WTC11 (cell line): ENCODE data around the gene RAD50. TPM values are rescaled to one million over a fixed set of nuclear protein-coding genes. Genes with fewer than 3 reads are reported as not detected.

ENCODE experiments used
- ATAC-seq: fragments of 200-7000 bp; cut with Tn5 transposase; 2 replicates; pipeline ENCODE4 v1.10.0; 2021; ENCODE audit warnings: mild to moderate bottlenecking, moderate library complexity
- Bru-seq: library from RNA; stranded (reverse); fragments of 400-500 nt; gene quantifications from one replicate; lab custom pipeline; 2021; lab: Mats Ljungman, UMichigan
- CTCF ChIA-PET: fragments of 300-600 bp; sonication (Branson Sonifier 250); formaldehyde crosslinking; loops from one replicate; lab custom pipeline; 2021; ENCODE audit warnings: antibody characterized with exemption; lab: Charles Lee
- POLR2A ChIA-PET: fragments of 350-600 bp; sonication (Branson Sonifier 250); formaldehyde crosslinking; loops from one replicate; lab custom pipeline; 2021; ENCODE audit warnings: antibody characterized with exemption; lab: Charles Lee
- DNase-seq: peaks from one replicate; pipeline ENCODE4 v3.0.0; 2021; ENCODE audit warnings: low spot score
- H3K27ac Mint-ChIP-seq: 2 replicates; pipeline ENCODE4 v1.8.0; 2021; ENCODE audit warnings: mixed read lengths
- H3K27me3 Mint-ChIP-seq: 2 replicates; pipeline ENCODE4 v1.8.0; 2021; ENCODE audit warnings: low read depth, mild to moderate bottlenecking, moderate library complexity, mixed read lengths
- H3K36me3 Mint-ChIP-seq: 2 replicates; pipeline ENCODE4 v1.8.0; 2021; ENCODE audit warnings: mixed read lengths
- H3K4me1 Mint-ChIP-seq: 2 replicates; pipeline ENCODE4 v1.8.0; 2022; ENCODE audit warnings: mixed read lengths
- H3K4me3 Mint-ChIP-seq: 2 replicates; pipeline ENCODE4 v1.8.0; 2021; ENCODE audit warnings: mild to moderate bottlenecking, moderate library complexity, mixed read lengths
- H3K9me3 Mint-ChIP-seq: 2 replicates; pipeline ENCODE4 v1.8.0; 2021; ENCODE audit warnings: mixed read lengths
- FOXP1 ChIP-seq: sonication (generic); formaldehyde crosslinking; IDR thresholded peaks from 2 replicates; pipeline ENCODE4 v1.8.0; 2022; ENCODE audit warnings: missing genetic modification reagents, mild to moderate bottlenecking, moderate library complexity, borderline replicate concordance
- GTF2I ChIP-seq: fragments of 250-450 bp; sonication (Bioruptor Pico); conservative IDR thresholded peaks from 2 replicates; pipeline ENCODE4 v1.4.0; 2021; ENCODE audit warnings: mild to moderate bottlenecking
- JUN ChIP-seq: sonication (generic); formaldehyde crosslinking; IDR thresholded peaks from 2 replicates; pipeline ENCODE4 v1.8.0; 2023; ENCODE audit warnings: mild to moderate bottlenecking, missing genetic modification reagents
- KAT7 ChIP-seq: sonication (generic); formaldehyde crosslinking; IDR thresholded peaks from 2 replicates; pipeline ENCODE4 v1.8.1; 2023; ENCODE audit warnings: missing genetic modification reagents, mild to moderate bottlenecking, borderline replicate concordance
- NFATC4 ChIP-seq: fragments of 250-450 bp; sonication (Bioruptor Pico); IDR thresholded peaks from 2 replicates; pipeline ENCODE4 v1.9.0; 2021; ENCODE audit warnings: mild to moderate bottlenecking
- NFYB ChIP-seq: sonication (generic); formaldehyde crosslinking; conservative IDR thresholded peaks from 2 replicates; pipeline ENCODE4 v1.8.0; 2022; ENCODE audit warnings: low read depth, missing genetic modification reagents
- NR1H2 ChIP-seq: sonication (generic); formaldehyde crosslinking; IDR thresholded peaks from 2 replicates; pipeline ENCODE4 v1.9.0; 2021; ENCODE audit warnings: mild to moderate bottlenecking, moderate library complexity, missing genetic modification reagents
- NR3C1 ChIP-seq: sonication (generic); formaldehyde crosslinking; conservative IDR thresholded peaks from 2 replicates; pipeline ENCODE4 v1.8.1; 2023; ENCODE audit warnings: low read depth, mild to moderate bottlenecking, missing genetic modification reagents
- OVOL2 ChIP-seq: fragments of 250-450 bp; sonication (Bioruptor Pico); IDR thresholded peaks from 2 replicates; pipeline ENCODE4 v1.9.0; 2021; ENCODE audit warnings: mild to moderate bottlenecking, borderline replicate concordance
- SMAD3 ChIP-seq: sonication (generic); formaldehyde crosslinking; IDR thresholded peaks from 2 replicates; pipeline ENCODE4 v1.8.0; 2022; ENCODE audit warnings: missing genetic modification reagents, mild to moderate bottlenecking, borderline replicate concordance
- ZNF396 ChIP-seq: fragments of 250-450 bp; sonication (Bioruptor Pico); IDR thresholded peaks from 2 replicates; pipeline ENCODE4 v1.8.0; 2021; ENCODE audit warnings: mild to moderate bottlenecking, moderate library complexity, borderline replicate concordance
- long read RNA-seq, 3 experiments: library from RNA in 1 of 3; library from capped mRNA in 1 of 3; library from polyadenylated mRNA in 1 of 3; unstranded in 2 of 3; stranded (forward) in 1 of 3; transcript quantifications; one replicate each; pipeline ENCODE4 v2.0.0, GENCODE V29; 2021
- total RNA-seq: library from RNA; stranded (reverse); gene quantifications from 3 replicates; pipeline ENCODE4 v1.2.3, GENCODE V29; 2021
- TF ChIP-seq, protein P1 (sequence below): fragments of 200-600 bp; IDR thresholded peaks from 2 replicates; pipeline ENCODE4 v1.8.0; 2022; ENCODE audit warnings: antibody characterized with exemption
- TF ChIP-seq, protein P2 (sequence below): sonication (generic); formaldehyde crosslinking; IDR thresholded peaks from 2 replicates; pipeline ENCODE4 v1.8.0; 2022; ENCODE audit warnings: missing genetic modification reagents
- TF ChIP-seq, protein P3 (sequence below): sonication (generic); formaldehyde crosslinking; IDR thresholded peaks from 2 replicates; pipeline ENCODE4 v1.8.1; 2023; ENCODE audit warnings: mild to moderate bottlenecking, moderate library complexity, missing genetic modification reagents
- TF ChIP-seq, protein P4 (sequence below): fragments of 250-450 bp; sonication (Bioruptor Pico); IDR thresholded peaks from 2 replicates; pipeline ENCODE4 v1.8.0; 2021; ENCODE audit warnings: mild to moderate bottlenecking
- TF ChIP-seq, protein P5 (sequence below): sonication (generic); formaldehyde crosslinking; IDR thresholded peaks from 2 replicates; pipeline ENCODE4 v1.8.1; 2023; ENCODE audit warnings: mild to moderate bottlenecking, missing genetic modification reagents, moderate library complexity
- TF ChIP-seq, protein P6 (sequence below): sonication (generic); formaldehyde crosslinking; IDR thresholded peaks from 2 replicates; pipeline ENCODE4 v1.8.0; 2022; ENCODE audit warnings: mild to moderate bottlenecking, missing genetic modification reagents
- TF ChIP-seq, protein P7 (sequence below): sonication (generic); formaldehyde crosslinking; conservative IDR thresholded peaks from 2 replicates; pipeline ENCODE4 v1.8.1; 2023; ENCODE audit warnings: mild to moderate bottlenecking, low read depth, missing genetic modification reagents, moderate library complexity
- TF ChIP-seq, protein P8 (sequence below): sonication (generic); formaldehyde crosslinking; IDR thresholded peaks from 2 replicates; pipeline ENCODE4 v1.8.0; 2022; ENCODE audit warnings: mild to moderate bottlenecking, missing genetic modification reagents

RAD50 gene
- total RNA-seq: 31.1 to 37.7 TPM (median 36.9 TPM) in 3 replicates
- Bru-seq, nascent RNA: percentile 91 among the genes with signal in this experiment
- long read RNA-seq, experiment 1, full-length matches to known transcripts: 77 of 130 reads
- long read RNA-seq, experiment 1, partial matches to known transcripts: 33 of 130 reads
- long read RNA-seq, experiment 1, other reads (novel, unspliced or antisense): 20 of 130 reads
- long read RNA-seq, experiment 2, partial matches to known transcripts: 16 of 43 reads
- long read RNA-seq, experiment 2, other reads (novel, unspliced or antisense): 27 of 43 reads
- long read RNA-seq, experiment 3, full-length matches to known transcripts: 1 of 23 reads
- long read RNA-seq, experiment 3, partial matches to known transcripts: 16 of 23 reads
- long read RNA-seq, experiment 3, other reads (novel, unspliced or antisense): 6 of 23 reads

DNA sequence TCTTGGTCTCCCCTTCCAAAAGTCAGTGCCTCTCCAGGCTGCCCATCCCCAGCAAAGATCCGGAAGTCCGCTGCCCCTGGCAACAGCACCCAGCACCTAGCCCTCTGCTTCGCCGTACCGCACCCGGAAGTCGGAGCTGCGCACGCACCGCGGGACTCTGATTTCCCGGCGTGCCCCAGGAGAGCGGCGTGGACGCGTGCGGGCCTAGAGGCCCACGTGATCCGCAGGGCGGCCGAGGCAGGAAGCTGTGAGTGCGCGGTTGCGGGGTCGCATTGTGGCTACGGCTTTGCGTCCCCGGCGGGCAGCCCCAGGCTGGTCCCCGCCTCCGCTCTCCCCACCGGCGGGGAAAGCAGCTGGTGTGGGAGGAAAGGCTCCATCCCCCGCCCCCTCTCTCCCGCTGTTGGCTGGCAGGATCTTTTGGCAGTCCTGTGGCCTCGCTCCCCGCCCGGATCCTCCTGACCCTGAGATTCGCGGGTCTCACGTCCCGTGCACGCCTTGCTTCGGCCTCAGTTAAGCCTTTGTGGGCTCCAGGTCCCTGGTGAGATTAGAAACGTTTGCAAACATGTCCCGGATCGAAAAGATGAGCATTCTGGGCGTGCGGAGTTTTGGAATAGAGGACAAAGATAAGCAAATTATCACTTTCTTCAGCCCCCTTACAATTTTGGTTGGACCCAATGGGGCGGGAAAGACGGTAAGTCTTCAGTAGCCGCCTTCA lies at the start of gene RAD50:
Gene RAD50 (plus strand): TSS at position 215 of the 715 bp plus-strand sequence. CDS start 348 bp downstream, at position 563.
- no peaks in the 10 kb centered on the region for H3K27me3 Mint-ChIP-seq
- ChIA-PET CTCF (interaction anchor here (1.4 kb wide), 1 partner anchor 30 kb away, joined by 9 read pairs; no protein-coding TSS in a partner anchor), POLR2A (interaction anchor here (1.3 kb wide), 1 partner anchor 309 kb away, joined by 3 read pairs; no protein-coding TSS in a partner anchor)
- peaks cover 16% of the 10 kb centered on the region for H3K4me1 Mint-ChIP-seq
- H3K9me3 Mint-ChIP-seq: peaks cover 17% of the 10 kb centered on the region; the same call in 1 of the 2 replicates
- ATAC-seq: peak; percentile 91
- peak within 1 kb of the TSS; percentile 95 for H3K4me3 Mint-ChIP-seq
- peak within 1 kb of the TSS; percentile 80 for H3K27ac Mint-ChIP-seq
- no peaks in the 10 kb centered on the region; the same call in 1 of the 2 replicates for H3K36me3 Mint-ChIP-seq
- DNase-seq: peak; percentile 81
- TF ChIP-seq FOXP1 (CRISPR knock-in tag) (peak; percentile 98), JUN (CRISPR knock-in tag) (no peak), NFATC4 (CRISPR knock-in tag) (no peak), KAT7 (peak; percentile 97), NFYB (CRISPR knock-in tag) (no peak), SMAD3 (CRISPR knock-in tag) (peak; percentile 89), ZNF396 (no peak), NR3C1 (CRISPR knock-in tag) (0 out of 2 replicates have a peak, but pooled peaks have one; percentile 88), NR1H2 (CRISPR knock-in tag) (0 out of 2 replicates have a peak, but pooled peaks have one; percentile 70), GTF2I (CRISPR knock-in tag) (no peak), OVOL2 (CRISPR knock-in tag) (no peak)
- TF ChIP-seq, protein P1, sequence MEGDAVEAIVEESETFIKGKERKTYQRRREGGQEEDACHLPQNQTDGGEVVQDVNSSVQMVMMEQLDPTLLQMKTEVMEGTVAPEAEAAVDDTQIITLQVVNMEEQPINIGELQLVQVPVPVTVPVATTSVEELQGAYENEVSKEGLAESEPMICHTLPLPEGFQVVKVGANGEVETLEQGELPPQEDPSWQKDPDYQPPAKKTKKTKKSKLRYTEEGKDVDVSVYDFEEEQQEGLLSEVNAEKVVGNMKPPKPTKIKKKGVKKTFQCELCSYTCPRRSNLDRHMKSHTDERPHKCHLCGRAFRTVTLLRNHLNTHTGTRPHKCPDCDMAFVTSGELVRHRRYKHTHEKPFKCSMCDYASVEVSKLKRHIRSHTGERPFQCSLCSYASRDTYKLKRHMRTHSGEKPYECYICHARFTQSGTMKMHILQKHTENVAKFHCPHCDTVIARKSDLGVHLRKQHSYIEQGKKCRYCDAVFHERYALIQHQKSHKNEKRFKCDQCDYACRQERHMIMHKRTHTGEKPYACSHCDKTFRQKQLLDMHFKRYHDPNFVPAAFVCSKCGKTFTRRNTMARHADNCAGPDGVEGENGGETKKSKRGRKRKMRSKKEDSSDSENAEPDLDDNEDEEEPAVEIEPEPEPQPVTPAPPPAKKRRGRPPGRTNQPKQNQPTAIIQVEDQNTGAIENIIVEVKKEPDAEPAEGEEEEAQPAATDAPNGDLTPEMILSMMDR: no peak
- TF ChIP-seq, protein P2, sequence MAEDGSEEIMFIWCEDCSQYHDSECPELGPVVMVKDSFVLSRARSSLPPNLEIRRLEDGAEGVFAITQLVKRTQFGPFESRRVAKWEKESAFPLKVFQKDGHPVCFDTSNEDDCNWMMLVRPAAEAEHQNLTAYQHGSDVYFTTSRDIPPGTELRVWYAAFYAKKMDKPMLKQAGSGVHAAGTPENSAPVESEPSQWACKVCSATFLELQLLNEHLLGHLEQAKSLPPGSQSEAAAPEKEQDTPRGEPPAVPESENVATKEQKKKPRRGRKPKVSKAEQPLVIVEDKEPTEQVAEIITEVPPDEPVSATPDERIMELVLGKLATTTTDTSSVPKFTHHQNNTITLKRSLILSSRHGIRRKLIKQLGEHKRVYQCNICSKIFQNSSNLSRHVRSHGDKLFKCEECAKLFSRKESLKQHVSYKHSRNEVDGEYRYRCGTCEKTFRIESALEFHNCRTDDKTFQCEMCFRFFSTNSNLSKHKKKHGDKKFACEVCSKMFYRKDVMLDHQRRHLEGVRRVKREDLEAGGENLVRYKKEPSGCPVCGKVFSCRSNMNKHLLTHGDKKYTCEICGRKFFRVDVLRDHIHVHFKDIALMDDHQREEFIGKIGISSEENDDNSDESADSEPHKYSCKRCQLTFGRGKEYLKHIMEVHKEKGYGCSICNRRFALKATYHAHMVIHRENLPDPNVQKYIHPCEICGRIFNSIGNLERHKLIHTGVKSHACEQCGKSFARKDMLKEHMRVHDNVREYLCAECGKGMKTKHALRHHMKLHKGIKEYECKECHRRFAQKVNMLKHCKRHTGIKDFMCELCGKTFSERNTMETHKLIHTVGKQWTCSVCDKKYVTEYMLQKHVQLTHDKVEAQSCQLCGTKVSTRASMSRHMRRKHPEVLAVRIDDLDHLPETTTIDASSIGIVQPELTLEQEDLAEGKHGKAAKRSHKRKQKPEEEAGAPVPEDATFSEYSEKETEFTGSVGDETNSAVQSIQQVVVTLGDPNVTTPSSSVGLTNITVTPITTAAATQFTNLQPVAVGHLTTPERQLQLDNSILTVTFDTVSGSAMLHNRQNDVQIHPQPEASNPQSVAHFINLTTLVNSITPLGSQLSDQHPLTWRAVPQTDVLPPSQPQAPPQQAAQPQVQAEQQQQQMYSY (CRISPR knock-in tag): peak; percentile 41; the same call in 1 of the 2 replicates
- TF ChIP-seq, protein P3, sequence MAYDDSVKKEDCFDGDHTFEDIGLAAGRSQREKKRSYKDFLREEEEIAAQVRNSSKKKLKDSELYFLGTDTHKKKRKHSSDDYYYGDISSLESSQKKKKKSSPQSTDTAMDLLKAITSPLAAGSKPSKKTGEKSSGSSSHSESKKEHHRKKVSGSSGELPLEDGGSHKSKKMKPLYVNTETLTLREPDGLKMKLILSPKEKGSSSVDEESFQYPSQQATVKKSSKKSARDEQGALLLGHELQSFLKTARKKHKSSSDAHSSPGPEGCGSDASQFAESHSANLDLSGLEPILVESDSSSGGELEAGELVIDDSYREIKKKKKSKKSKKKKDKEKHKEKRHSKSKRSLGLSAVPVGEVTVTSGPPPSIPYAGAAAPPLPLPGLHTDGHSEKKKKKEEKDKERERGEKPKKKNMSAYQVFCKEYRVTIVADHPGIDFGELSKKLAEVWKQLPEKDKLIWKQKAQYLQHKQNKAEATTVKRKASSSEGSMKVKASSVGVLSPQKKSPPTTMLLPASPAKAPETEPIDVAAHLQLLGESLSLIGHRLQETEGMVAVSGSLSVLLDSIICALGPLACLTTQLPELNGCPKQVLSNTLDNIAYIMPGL (CRISPR knock-in tag): peak; percentile 88
- TF ChIP-seq, protein P4, sequence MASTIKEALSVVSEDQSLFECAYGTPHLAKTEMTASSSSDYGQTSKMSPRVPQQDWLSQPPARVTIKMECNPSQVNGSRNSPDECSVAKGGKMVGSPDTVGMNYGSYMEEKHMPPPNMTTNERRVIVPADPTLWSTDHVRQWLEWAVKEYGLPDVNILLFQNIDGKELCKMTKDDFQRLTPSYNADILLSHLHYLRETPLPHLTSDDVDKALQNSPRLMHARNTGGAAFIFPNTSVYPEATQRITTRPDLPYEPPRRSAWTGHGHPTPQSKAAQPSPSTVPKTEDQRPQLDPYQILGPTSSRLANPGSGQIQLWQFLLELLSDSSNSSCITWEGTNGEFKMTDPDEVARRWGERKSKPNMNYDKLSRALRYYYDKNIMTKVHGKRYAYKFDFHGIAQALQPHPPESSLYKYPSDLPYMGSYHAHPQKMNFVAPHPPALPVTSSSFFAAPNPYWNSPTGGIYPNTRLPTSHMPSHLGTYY (CRISPR knock-in tag): peak; percentile 24; the same call in 1 of the 2 replicates
- TF ChIP-seq, protein P5, sequence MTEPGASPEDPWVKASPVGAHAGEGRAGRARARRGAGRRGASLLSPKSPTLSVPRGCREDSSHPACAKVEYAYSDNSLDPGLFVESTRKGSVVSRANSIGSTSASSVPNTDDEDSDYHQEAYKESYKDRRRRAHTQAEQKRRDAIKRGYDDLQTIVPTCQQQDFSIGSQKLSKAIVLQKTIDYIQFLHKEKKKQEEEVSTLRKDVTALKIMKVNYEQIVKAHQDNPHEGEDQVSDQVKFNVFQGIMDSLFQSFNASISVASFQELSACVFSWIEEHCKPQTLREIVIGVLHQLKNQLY (CRISPR knock-in tag): 0 out of 2 replicates have a peak, but pooled peaks have one; percentile 78
- TF ChIP-seq, protein P6, sequence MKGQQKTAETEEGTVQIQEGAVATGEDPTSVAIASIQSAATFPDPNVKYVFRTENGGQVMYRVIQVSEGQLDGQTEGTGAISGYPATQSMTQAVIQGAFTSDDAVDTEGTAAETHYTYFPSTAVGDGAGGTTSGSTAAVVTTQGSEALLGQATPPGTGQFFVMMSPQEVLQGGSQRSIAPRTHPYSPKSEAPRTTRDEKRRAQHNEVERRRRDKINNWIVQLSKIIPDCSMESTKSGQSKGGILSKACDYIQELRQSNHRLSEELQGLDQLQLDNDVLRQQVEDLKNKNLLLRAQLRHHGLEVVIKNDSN (CRISPR knock-in tag): peak; percentile 98
- TF ChIP-seq, protein P7, sequence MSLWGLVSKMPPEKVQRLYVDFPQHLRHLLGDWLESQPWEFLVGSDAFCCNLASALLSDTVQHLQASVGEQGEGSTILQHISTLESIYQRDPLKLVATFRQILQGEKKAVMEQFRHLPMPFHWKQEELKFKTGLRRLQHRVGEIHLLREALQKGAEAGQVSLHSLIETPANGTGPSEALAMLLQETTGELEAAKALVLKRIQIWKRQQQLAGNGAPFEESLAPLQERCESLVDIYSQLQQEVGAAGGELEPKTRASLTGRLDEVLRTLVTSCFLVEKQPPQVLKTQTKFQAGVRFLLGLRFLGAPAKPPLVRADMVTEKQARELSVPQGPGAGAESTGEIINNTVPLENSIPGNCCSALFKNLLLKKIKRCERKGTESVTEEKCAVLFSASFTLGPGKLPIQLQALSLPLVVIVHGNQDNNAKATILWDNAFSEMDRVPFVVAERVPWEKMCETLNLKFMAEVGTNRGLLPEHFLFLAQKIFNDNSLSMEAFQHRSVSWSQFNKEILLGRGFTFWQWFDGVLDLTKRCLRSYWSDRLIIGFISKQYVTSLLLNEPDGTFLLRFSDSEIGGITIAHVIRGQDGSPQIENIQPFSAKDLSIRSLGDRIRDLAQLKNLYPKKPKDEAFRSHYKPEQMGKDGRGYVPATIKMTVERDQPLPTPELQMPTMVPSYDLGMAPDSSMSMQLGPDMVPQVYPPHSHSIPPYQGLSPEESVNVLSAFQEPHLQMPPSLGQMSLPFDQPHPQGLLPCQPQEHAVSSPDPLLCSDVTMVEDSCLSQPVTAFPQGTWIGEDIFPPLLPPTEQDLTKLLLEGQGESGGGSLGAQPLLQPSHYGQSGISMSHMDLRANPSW: no peak
- TF ChIP-seq, protein P8, sequence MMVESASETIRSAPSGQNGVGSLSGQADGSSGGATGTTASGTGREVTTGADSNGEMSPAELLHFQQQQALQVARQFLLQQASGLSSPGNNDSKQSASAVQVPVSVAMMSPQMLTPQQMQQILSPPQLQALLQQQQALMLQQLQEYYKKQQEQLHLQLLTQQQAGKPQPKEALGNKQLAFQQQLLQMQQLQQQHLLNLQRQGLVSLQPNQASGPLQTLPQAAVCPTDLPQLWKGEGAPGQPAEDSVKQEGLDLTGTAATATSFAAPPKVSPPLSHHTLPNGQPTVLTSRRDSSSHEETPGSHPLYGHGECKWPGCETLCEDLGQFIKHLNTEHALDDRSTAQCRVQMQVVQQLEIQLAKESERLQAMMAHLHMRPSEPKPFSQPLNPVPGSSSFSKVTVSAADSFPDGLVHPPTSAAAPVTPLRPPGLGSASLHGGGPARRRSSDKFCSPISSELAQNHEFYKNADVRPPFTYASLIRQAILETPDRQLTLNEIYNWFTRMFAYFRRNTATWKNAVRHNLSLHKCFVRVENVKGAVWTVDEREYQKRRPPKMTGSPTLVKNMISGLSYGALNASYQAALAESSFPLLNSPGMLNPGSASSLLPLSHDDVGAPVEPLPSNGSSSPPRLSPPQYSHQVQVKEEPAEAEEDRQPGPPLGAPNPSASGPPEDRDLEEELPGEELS (CRISPR knock-in tag): peak; percentile 95
